Pancreas (tissue), 10 donors: ENCODE results near the gene MICAL3. TPM values are rescaled to one million over a fixed set of nuclear protein-coding genes. Genes with fewer than 3 reads are reported as not detected.
A peak's percentile ranks its signal among the peaks of the same experiment; 100 is the strongest.
"Not testable (repeated sequence)": the region's sequence is repeated elsewhere in the genome, so short reads cannot be mapped to it uniquely, and the experiment has no call there.

Experiments used
- ATAC-seq, 4 donors: fragments of 200-7000 bp; cut with Tn5 transposase; one replicate each; pipeline versions ENCODE4 v1.8.0 to v1.9.1; 2020; ENCODE audit warnings: mild to moderate bottlenecking in 4 of 4, moderate library complexity in 4 of 4
- DNase-seq, 6 donors: peaks; one replicate each; pipeline ENCODE4 v3.0.0-alpha.2; 2020
- FAIRE-seq: peaks from 2 replicates; lab custom pipeline; 2012; peaks lifted over from hg19 to GRCh38; lab: Jason Lieb, UNC
- H3K27ac ChIP-seq, 4 donors: fragments of 200-600 bp; sonication (generic); 1 replicate in 3 of 4; 2 replicates in 1 of 4; pipeline versions ENCODE4 v1.5.0 to v1.8.0; 2020
- H3K27me3 ChIP-seq, 4 donors: fragments of 200-600 bp; one replicate each; pipeline ENCODE4 v1.8.0; 2021
- H3K36me3 ChIP-seq, 3 donors: fragments of 200-600 bp; sonication (generic) in 1 of 3; one replicate each; pipeline versions ENCODE4 v1.5.0 to v1.8.0; 2020 to 2021
- H3K4me1 ChIP-seq, 3 donors: fragments of 200-600 bp; one replicate each; pipeline ENCODE4 v1.8.0; 2021
- H3K4me3 ChIP-seq, 4 donors: fragments of 200-600 bp; sonication (generic) in 2 of 4; one replicate each; pipeline versions ENCODE4 v1.5.0 to v1.8.0; 2020 to 2021
- H3K9me3 ChIP-seq, 4 donors: fragments of 200-600 bp; one replicate each; pipeline ENCODE4 v1.8.0; 2021
- WGBS, 2 donors: extraction: QIAGEN DNeasy Blood & Tissue Kit; methylation state at CpG; one replicate each; pipeline ENCODE4 v1.1.7; 2013; 5-methylcytosine and 5-hydroxymethylcytosine counted together
- intact Hi-C, 3 donors: fragments of 100-400 bp; cut with DNase I; formaldehyde crosslinking; loops; one replicate each; pipeline versions ENCODE4 v1.11.1 to v1.14.2; 2022
- polyA plus RNA-seq, 2 donors: library from polyadenylated mRNA; stranded (reverse); fragments of 200-250 nt; gene quantifications; one replicate each; pipeline ENCODE4 v1.2.3, GENCODE V29; 2013
- total RNA-seq, 6 donors: library from RNA; stranded (reverse); fragmentation: NEBNext Ultra II Directional in 4 of 6; extraction: Animal tissue kit (Norgen Biotek cat#: 25700) in 4 of 6; gene quantifications; one replicate each; pipeline versions ENCODE4 v1.2.1 to v1.2.4, GENCODE V29; 2021 to 2023
- TF ChIP-seq, protein P1 (sequence below), 4 donors: fragments of 200-600 bp; sonication (generic) in 3 of 4; IDR thresholded peaks; one replicate each; pipeline versions ENCODE4 v1.5.0 to v1.8.0; 2021; ENCODE audit warnings: antibody characterized with exemption in 4 of 4
- donor health status: healthy with polysubstance abuse.
- donor health status: DM: no; HTN: no; CAD: no; lungs with moderate emphysema.
- donor health status: DM: no; HTN: no; CAD: no.
- donor health status: control.
- donor health status: control.
- donor health status: Bipolar disorder and iron deficiency.
- donor health status: DM: yes; HTN: yes; CAD: no.
- donor health status: DM: no; HTN: no; CAD: no.
- donor health status: DM: no; HTN: no; CAD: no.
- donor health status: DM: yes; HTN: yes; CAD: no.

Gene MICAL3
- total and polyA plus RNA-seq, 8 donors = 5.9 to 56.8 (median 25.5) TPM

DNA sequence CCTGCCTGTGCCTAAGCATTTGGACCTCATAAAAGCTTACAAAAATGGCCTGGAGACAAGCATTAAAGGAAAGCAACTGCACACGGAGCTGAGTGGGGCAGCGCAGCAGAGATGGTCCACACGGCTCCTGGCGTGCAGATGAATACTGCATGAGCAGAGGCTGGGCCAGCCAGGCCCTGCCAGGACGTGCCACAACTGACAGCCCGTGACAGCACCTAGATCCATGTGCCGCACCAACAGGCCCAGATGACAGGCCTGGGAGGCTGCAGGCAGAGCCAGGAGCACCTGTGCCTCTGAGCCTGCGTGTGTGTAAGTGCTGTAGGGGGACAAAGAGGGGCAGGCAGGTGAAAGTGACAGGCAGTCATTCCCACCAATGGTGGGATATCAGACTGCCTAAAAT, 33.4 kb downstream of the MICAL3 start:
- FAIRE-seq (no peak), ATAC-seq (no peak), DNase-seq (no peak)
- 86 to 88% methylated on average over 8 of the region's 8 CpGs for WGBS, 2 donors
- H3K27ac ChIP-seq = no peak overlapping the region
- H3K4me1 ChIP-seq = no peaks in the 10 kb centered on the region
- no peaks in the 10 kb centered on the region for H3K9me3 ChIP-seq
- no peaks in the 10 kb centered on the region for H3K27me3 ChIP-seq
- no peaks in the 10 kb centered on the region for H3K36me3 ChIP-seq
- intact Hi-C loops = no loop called here
- H3K4me3 ChIP-seq = no peak overlapping the region
- TF ChIP-seq, protein P1, sequence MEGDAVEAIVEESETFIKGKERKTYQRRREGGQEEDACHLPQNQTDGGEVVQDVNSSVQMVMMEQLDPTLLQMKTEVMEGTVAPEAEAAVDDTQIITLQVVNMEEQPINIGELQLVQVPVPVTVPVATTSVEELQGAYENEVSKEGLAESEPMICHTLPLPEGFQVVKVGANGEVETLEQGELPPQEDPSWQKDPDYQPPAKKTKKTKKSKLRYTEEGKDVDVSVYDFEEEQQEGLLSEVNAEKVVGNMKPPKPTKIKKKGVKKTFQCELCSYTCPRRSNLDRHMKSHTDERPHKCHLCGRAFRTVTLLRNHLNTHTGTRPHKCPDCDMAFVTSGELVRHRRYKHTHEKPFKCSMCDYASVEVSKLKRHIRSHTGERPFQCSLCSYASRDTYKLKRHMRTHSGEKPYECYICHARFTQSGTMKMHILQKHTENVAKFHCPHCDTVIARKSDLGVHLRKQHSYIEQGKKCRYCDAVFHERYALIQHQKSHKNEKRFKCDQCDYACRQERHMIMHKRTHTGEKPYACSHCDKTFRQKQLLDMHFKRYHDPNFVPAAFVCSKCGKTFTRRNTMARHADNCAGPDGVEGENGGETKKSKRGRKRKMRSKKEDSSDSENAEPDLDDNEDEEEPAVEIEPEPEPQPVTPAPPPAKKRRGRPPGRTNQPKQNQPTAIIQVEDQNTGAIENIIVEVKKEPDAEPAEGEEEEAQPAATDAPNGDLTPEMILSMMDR (IDR thresholded peaks at IDR 0.05) = no peak

DNA sequence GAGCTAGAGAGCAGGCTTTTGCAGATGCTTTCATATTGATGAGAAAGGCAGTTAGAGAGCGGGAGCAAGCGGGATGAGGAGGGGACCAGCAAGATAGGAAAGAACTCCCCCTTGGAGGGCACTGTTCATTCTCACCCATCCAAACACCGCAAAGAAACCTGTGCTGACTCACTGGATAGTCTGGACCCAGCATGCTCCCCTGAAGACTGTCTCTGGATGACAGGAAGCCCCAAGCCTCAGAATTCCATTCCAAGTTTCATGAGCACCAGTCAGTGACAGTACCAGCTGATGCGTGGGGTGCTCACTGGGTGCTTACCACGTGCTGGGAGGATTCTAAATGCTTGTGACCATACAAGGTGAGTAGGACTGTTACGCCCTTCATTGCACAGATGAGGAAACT, 34.2 kb downstream of the MICAL3 start:
- Histone ChIP-seq H3K36me3 (no peaks in the 10 kb centered on the region), H3K9me3 (no peaks in the 10 kb centered on the region), H3K27ac (no peak overlapping the region), H3K4me3 (no peak overlapping the region), H3K4me1 (no peaks in the 10 kb centered on the region), H3K27me3 (no peaks in the 10 kb centered on the region)
- FAIRE-seq = no peak
- no peak for DNase-seq
- 85 to 89% methylated on average over 6 of the region's 6 CpGs for WGBS, 2 donors
- intact Hi-C loops = no loop called here
- no peak for ATAC-seq
- TF ChIP-seq, protein P1 (IDR thresholded peaks at IDR 0.05) = no peak

DNA sequence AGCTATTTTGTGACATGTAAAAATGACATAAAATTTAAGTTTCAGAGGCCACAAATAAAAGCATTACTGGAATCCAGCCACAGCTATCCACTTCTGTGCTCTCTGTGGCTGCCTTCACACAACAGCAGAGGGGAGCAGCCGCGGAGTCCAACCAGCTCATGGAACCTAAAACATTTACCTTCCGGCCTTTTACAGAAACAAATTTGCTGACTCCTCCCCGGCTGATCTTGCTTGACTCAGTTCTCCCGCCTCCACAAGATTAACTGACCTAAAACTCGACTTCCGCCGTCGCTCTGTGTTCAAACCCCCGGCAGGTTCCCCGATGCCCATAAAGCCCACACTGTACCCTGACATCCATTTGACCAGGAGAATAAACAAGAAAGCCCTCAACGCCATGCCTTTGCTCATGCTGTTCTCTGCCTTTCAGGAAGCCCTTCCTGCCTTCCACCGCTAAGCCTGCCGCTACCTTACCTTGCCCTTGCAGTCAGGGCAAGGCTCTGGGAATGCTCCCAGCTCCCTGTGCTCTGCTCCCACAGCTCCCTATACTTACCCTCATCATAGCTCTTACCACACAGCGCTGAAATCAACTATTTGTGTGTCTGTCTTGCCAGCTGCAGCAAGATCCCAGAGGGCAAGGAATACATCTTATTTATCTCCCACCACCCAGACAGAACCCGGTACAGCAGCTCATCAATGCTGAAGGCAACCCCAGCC, 35.4 kb downstream of the MICAL3 start:
- WGBS, 2 donors = 88 to 95% methylated on average over 16 of the region's 16 CpGs

GRCh38 chr22:17985606-17986005, 38.8 kb downstream of the MICAL3 start:
- no peaks in the 10 kb centered on the region for H3K27me3 ChIP-seq
- TF ChIP-seq, protein P1 (IDR thresholded peaks at IDR 0.05) = no peak
- peak in 1 of 4 donors; percentile 31 for ATAC-seq
- 76 to 77% methylated on average over 5 of the region's 5 CpGs for WGBS, 2 donors
- H3K36me3 ChIP-seq = no peaks in the 10 kb centered on the region
- peaks cover 0 to 4% (median 2%) of the 10 kb centered on the region in 3 donors for H3K4me1 ChIP-seq
- intact Hi-C loops = no loop called here
- no peak for FAIRE-seq
- no peak overlapping the region for H3K27ac ChIP-seq
- no peak for DNase-seq
- H3K4me3 ChIP-seq = no peak overlapping the region
- H3K9me3 ChIP-seq = no peaks in the 10 kb centered on the region

More for the DNA sequence above, 35.4 kb downstream of the MICAL3 start:
- TF ChIP-seq, protein P1 (IDR thresholded peaks at IDR 0.05) = no peak
- DNase-seq (no peak), ATAC-seq (peak in 1 of 4 donors; percentile 16), FAIRE-seq (no peak)
- intact Hi-C loops = no loop called here
- H3K4me1 ChIP-seq = no peaks in the 10 kb centered on the region
- no peak overlapping the region for H3K27ac ChIP-seq
- no peaks in the 10 kb centered on the region for H3K36me3 ChIP-seq
- no peaks in the 10 kb centered on the region for H3K27me3 ChIP-seq
- no peak overlapping the region for H3K4me3 ChIP-seq
- no peaks in the 10 kb centered on the region for H3K9me3 ChIP-seq

GRCh38 chr22:17985071-17985470, 39.3 kb downstream of the MICAL3 start:
- DNase-seq, FAIRE-seq, H3K27me3 ChIP-seq, H3K9me3 ChIP-seq, H3K4me1 ChIP-seq, ATAC-seq, intact Hi-C loops, H3K27ac ChIP-seq, H3K4me3 ChIP-seq, H3K36me3 ChIP-seq: not testable (repeated sequence)
- WGBS, 2 donors = 62 to 84% methylated on average over 9 to 11 of the region's 11 CpGs
